Amniotic epithelial cell (primary cell): ENCODE results near the gene CNTN5.

Source experiments
- DNase-seq: peaks from one replicate; pipeline ENCODE4 v3.0.0-alpha.2; 2010; ENCODE audit warnings: low read depth

Gene CNTN5

DNA sequence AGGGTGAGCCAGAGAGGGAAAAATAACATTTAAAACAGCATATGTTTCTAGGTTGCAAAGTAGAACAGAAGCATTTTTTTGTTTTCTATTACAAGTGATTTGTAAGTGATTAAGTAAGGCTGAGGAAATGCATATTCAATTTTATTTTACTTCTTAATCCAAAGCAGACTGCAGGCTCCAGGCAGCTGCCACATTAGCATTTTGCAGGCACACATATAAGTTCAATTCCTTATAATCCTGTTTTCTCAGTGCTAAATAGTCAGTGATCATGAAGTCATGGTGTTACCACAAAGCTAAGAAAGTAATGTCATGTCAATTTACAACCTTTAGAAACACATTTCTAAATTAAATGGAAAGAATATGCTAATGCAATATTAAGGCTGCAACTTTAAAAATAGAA is 149.8 kb downstream of the CNTN5 start:
- DNase-seq, result no peak

- DNase-seq, result no peak
Measured at GRCh38 chr11:99171330-99171729, 150.6 kb downstream of the CNTN5 start.

DNA sequence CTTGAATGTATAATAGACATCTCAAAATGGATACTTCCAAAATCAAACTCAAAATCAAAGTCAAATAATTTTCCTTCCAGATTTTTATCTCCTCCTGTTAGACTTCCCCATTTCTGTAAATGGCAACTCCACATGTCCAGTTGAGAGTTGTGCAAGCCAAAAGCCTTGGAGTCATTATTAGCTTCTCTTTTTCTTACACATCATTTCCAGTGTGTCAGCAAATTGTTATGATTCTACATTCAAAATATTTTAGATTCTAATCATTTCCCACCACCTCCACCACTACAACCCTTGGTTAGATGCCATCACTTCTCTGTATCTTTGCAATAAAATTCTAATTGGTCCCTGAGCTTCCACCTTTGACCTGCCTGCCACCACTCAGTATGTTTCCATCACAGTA is 155.7 kb downstream of the CNTN5 start:
- peak; percentile 15 for DNase-seq

DNA sequence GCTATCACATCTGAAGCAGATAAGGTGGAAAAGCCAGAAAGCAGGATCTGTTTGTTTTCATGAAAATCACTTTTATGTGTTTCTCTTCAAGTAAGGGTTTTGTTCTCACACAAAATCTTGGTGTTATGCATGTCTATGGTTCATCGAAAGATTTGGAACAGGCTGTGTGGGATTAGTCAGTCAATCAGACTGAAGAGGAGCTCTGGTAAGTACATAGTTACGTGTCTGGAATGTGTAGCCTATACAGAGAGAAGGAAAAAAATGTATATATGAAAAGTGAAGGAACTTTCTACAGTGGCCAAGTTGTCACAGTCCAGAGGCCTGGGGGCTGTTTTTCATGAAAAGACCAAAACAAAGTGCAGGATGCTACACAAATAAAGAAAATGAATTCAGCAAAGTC is 156.7 kb downstream of the CNTN5 start:
- no peak for DNase-seq

DNA sequence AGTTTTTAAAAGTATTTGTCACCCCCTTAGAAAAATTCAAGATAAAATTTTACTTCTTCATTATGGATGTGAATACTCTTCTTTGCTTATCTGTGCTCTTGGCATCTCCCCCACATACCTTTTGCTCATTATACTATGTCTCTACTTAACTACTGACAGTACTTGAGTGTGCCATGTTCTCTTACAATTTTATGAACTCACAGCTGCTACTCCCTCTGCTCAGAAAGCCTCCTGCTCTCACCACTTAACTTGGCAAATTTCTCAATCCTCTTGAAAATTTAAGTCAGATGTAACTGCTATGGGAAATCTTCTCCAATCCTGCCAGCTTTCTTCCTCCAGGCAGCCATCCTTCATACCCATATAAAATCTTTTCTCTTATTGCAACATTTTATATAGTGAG is 163.4 kb downstream of the CNTN5 start:
- DNase-seq, result peak; percentile 35

DNA sequence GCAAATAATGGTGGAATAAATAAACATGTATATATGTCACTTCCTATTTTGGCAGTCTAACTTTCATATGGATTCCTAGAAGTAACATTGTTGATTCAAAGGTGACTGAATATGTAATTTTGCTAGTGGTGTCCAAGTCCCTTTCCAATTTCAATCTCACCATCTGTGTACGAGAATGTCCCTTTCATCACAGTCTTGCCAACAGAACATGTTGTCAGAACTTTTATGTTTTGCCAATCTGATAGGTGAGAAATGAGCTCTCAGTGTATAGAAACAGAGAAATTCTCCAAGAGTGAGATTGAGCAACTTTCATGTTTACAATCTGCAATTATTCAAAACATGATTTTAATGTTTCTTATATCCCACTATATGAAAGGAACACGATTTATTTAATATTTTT is 167.5 kb downstream of the CNTN5 start:
- DNase-seq, result no peak

DNA sequence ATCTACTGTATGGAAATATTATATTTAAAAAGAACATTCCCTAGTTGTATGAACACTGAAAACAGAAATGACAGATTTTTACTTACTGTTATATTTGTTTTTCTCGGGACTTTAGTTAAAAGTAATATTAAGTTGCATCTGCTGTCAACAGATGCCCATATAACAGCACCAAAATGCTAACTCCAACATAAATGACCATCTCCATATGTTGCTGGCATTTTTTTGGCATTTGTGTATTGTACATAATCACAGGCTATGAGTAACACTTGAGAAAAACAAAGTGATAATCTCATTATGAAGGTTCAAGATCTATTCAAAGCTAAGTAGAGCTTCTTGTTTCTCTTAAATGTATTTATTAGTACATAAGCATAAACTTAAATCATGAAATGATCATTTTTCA is 172.0 kb downstream of the CNTN5 start:
- DNase-seq, result no peak

DNA sequence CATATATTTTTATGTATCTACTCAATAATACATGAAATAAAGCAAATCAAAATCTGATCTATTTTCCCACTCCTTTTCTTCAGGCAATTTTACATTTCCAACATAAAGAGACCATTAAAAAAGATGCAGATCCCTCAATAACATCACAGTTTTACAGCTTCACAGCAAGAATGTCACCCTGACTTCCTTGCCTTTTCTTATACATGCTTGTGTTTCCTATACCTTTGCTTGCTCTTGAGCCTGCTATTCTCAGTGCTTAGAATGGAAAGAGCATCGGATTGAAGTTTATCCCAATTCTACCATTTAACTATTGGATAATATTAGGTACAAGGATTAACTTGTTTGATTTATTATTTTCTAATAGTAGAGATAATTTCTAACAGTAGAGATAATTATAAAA is 176.7 kb downstream of the CNTN5 start:
- no peak for DNase-seq

DNA sequence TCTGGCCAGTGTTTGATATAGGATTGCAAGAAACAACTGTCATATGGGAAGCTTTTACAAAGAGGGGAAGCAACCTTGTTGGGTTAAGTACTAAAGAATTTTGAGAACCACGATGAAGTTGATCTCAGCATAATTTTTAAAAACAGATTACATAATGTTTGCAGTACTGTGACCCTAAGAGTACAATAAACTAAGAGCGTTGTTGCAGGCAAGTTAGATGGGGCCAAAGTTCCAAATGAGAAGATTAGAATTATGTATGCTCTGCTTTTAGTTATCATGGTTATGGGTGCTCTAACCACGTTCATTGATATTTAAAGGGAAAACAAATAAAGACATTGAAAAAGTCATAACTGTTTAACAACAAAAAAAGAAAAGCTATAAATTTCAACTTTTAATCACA is 177.5 kb downstream of the CNTN5 start:
- DNase-seq, result no peak

DNA sequence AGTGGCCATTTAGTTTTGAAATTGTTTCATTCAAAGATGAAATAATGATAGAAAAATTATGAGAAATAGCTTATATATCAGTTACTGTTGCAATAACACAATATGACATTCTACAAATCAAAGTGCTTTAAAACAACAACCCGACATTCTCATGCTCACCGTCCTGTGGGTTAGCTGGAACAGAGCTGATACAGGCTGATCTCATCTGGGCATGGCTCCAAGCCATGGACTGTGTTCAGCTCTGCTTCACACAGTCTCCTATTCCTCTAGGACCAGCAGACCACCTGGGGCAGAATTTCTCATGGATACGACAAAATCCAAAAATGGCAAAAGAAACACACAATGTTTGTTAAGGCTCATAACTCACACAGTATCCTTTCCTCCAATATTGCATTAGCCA is 178.6 kb downstream of the CNTN5 start:
- DNase-seq, result peak; percentile 76

- no peak for DNase-seq
Measured at GRCh38 chr11:99200720-99201119, 180.0 kb downstream of the CNTN5 start.

DNA sequence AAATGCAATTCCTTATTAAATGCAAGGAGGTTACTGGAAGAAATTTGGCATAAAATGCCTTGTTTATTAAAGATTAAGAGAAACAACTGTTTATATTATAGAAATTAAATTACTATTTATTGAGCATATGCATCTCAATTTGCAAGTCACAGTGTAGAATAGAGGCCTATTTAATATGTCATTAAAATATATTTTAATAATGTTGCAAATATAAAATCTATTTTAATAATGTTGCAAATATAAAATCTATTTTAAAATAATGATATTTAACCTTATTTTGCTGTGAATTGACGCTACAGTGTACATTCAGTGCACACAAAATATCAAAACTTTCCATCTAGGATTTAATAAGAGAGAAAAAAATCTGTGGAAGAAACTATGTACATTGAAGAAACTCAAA is 188.1 kb downstream of the CNTN5 start:
- no peak for DNase-seq

DNA sequence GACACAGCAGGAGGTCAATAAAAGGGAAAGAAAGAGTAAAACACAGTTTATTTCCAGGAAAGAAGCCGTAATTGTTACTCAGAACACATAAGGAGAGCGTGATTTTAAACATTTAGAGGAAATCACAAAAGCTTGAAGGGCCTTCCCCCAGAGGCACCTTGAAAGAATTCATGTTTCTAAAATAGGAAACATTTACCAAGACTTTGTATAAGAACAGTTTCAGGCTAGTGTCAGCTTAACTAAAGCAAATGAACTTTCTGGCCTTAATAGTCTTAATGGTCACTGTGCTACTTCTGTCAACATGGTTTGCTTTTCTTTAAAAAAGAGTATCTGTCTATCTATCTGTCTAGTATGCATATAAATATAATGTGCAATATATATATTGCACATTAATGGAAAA is 208.8 kb downstream of the CNTN5 start:
- no peak for DNase-seq

DNA sequence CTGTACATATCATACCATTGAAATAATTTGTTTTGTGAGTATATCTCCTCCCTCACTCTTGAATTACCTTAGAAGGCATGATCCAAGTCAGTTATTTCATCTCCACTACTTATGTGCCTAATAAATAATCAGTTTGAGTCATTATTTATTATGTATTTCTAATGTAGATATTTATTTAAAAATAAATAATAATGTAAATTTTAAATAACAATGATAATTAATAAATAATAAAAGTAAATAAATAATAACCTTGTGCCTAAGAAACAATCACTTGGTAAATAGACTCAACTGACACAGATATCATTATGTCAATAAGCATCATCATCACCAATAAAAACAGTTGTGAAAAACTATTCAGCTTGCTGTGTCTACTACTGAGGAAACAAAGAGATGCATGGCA is 213.8 kb downstream of the CNTN5 start:
- DNase-seq, result no peak

DNA sequence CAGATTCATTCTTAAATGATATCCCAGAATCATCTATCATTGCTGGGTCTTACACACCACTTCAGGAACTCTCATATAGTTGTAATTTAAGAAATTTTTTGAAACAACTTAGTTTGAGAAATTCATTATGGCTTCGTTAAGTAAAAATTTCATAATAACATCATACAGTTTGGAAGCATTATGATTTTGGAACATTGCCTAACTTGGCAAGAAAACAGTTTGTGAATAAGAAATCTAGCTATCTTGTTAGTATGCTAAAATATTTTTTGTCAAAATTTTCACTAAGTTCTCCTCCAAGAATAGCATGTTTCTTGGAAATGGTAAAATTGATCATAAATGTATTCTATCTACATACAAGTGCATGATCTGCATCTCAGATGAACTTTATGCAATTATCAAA is 217.7 kb downstream of the CNTN5 start:
- DNase-seq, result no peak

DNA sequence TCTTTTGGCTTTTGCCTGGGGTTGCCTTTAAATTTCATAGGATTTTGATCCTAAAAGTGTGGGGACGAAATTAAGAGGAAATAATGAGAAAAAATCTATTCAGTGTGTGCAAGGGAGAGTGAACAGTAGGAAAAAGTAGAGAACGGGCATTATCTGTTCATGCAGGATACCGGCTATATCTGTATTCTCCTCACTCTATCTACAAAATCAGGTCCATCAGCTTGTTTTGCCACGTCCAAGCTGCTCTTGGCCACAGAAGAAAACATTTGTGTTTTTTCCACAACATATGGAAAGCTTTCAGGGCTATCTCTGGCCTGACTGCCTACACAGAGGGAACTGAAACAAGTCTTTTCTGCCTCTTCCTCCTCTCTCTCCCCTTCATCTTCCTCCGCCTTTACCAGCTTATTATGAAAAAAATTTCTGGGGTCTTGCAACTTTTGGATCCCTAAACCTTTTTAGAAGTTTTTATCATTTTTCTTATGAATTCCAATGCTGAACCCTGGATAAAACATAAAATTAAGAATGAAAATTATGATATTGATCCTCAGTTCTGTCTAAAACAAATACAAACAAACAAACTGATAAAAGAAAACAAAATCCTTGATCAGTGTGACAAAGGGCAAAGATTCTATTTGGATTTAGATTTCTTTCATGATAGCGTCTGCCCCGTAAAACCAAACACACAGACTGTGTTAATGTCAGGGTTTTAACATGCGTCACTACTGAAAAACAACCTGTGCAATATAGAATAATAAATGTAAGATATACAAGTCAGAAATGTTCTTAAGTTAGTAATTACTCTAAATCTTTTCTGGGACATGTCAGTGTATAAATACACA is 219.7 kb downstream of the CNTN5 start:
- DNase-seq, result no peak

DNA sequence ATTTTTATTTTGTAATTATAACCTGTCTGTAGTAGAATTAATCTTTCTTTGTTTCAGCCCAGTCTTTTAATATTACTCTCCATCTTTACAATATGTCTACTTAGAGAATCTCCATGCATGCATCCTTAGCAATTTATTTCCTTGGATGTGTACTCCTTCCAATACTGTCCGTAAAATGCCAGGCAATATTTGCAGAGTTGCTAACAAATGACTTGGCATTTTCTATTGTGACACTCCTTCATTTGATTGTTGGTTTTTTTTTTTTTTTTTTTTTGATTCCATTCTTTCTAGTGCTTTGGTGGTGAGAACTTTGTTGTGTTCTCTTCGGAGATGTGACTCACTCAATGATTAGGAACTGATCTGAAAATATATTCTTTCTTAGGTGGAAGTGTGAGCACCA is 220.3 kb downstream of the CNTN5 start:
- no peak for DNase-seq

GRCh38 chr11:99244613-99245012 is 223.9 kb downstream of the CNTN5 start:
- peak; percentile 22 for DNase-seq

DNA sequence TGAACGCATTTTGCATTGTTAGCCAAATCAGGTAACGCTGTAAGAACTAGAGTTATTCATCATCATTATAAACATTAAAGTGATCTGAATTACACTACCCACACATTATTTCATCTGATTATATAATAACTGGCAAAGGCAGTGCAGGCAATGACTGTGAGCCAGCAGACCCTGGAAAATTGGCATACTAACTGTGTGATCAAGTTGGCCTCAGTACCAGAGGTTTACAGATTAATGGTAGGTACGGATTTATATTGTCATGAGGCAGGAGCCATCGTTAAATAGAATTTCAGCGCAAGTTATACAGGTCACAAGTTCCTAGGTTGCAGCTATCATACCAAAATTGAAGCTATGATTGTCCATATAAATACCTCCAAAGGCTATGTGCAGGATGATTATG is 225.4 kb downstream of the CNTN5 start:
- DNase-seq, result no peak

DNA sequence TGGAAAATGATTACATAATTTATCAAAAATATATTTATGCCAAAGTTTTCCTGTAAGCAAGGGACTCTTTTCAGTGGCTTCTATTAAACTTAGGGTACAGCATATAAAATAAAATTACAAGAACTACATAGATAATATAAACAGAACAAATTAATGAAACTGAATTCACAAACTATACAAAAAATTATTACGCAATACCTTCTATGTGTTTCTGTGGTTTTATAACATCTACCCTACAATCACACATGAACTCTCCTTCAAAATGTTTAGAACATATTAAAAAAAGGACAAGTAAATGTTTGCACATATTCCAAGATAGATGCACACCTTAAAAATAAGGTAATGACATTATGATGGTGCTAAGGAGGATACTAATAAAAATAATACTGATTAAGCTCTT is 235.9 kb downstream of the CNTN5 start:
- DNase-seq, result no peak

GRCh38 chr11:99257131-99257530 is 236.4 kb downstream of the CNTN5 start:
- peak; percentile 73 for DNase-seq

GRCh38 chr11:99260696-99261095 is 239.9 kb downstream of the CNTN5 start:
- DNase-seq, result peak; percentile 74

- DNase-seq, result no peak
Measured at GRCh38 chr11:99268886-99269285, 248.1 kb downstream of the CNTN5 start.

DNA sequence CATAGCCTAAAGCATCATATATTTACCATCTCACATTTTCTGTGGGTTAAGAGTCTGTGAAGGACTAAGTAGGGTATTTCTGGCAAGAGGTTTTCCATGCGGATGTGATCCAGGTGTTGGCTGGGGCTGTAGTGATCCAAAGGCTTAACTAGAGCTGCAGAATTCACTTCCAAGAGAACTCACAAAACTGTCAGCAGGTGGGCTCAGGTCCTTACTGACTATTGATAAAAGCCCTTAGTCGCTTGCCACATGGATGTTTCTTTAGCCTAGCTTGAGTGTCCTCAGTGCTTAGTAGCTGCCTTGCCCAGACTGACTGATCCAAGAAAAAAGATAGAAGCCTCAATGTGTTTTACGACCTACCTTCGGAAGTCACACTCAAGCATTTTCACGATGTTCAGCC is 250.8 kb downstream of the CNTN5 start:
- no peak for DNase-seq
